Activated CD8-positive, alpha-beta memory T cell treated with anti-CD3 and anti-CD28 coated beads for 24 hours (primary cell): ENCODE measurements around the gene SLAMF9.

ENCODE experiments used
- DNase-seq: peaks from one replicate; pipeline ENCODE4 v3.0.0-alpha.2; 2020

The SLAMF9 gene

DNA sequence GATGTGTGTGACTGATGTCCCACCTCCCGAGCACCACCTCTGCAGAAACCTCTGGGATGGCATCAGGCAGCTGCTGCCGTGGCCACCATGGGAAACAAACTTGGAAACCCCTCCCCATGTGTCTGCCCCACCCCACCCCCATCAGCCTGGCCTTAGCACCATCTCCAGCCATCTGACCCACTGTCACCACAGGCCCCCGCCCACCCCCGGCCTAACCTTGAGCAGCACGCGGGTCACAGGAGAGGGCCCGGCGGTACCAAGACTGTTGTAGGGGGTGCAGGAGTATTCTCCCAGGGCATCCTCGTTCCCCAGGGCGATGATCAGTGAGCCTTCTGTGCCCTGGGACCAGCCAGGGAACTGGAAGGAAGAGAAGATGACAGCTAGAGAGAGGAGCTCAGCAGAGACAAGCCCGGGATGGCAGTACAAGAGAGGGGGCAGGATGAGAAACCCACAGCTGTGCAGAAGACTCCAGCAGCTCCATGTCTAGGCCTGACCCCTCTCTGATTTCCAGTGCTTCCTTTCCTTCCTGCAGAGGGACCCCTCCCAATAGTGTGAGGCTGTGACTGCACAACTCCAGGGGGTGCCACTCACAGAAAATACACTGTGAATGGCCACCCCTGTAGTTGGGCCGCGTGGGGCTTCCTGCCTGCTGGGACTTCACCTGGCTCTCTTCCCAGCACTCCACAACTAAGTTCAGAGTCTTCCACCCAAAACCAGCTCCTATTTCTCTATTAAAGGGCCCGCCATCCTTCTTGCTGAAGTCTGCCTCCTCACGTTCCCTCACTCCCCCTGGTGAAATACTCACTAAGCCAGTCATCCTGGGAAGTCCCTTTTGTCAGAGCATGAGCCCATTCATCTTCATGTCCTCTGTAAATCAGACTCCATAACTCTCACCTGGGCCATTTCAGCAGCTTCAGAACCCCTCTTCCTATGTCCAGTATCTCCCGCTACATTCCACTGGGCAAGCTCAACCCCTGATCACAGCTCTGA lies 21.4 kb downstream of the SLAMF9 start:
- no peak for DNase-seq

DNA sequence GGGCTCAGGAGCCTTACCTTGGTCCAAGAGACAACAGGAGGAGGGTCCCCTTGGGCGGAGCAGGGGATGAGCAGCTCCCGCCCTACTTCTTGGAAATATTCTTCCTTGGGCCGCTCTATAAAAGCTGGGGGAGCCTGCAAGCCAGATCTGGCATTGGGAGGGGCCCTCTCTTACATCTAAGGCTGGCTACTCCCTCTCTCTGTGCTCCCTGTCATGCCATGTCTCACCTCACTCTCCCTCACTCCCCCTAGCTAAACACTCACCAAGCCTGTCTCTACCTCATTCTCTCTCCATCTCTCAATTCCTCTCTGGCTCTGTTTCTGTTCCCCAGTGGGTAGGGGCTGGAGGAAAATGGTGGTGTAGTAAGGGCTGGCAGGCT lies 22.3 kb downstream of the SLAMF9 start:
- DNase-seq: no peak

DNA sequence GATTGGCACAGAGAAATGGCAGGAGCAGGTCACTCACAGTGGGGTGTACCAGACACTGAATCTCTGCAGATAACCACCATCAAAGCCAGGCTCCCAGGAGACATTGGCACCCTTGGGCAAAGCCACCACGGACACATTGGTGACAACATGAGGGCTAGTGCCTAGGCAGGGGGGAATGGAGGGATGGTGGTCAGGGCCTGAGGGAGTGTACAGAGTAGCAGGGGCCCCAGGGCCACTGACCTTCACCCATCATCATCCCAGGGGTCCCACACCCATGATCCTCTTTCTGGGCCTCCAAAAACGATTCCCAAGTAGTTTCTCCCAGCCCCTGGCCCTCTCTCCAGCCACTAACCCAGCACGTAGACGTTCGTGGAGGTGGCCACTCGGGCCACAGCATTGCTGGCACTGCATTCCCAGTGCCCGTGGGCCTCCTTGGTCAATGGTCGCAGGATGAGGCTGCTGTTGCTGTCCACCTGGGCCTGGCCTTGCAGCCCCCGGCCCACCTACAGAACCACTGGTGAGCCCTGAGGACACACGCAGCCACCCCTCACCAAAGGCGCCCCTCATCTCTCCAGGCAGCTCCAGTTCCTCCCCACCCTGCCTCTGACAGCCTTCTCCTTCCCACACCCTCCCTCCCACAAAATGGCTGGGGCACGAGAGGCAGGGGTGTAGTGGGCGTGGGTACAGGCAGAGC lies 22.8 kb downstream of the SLAMF9 start:
- no peak for DNase-seq

DNA sequence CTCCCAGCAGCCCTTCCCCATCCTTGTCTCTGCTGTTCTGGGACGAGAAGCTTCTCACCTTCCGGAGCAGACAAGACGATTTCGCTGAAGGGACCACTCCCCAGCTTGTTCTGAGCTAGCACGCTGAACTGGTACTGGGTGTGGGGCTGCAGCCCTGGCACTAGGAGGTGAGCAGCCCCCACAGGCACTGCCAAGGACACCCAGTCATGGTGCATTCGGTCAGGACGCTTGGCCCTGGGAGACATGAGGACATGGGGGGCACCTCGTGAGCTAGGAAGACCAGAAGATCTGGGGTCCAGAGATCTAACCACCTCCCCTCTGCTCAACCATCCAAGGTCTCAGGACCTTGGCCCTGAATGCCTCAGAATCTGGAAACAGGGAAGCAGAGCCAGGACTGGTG lies 23.4 kb downstream of the SLAMF9 start:
- no peak for DNase-seq

DNA sequence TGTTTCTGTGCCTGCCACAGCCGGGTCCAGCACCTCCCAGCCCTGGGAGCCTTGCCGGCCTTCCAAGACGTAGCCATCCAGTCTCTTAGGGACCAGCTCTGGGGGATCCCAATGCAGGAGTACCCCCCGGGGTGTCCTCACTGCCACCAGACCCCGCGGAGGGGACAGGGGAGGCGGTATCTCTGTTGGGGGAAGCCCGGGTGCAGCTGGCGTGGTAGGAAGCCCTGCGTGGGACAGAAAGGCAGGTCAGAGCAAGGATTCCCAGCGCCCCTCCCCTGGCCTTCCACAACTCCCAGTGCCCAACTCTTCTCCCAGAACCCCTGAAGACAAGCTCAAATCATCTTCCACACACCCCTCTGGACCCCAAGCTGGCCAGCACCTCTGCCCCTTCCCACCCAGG lies 23.8 kb downstream of the SLAMF9 start:
- no peak for DNase-seq

DNA sequence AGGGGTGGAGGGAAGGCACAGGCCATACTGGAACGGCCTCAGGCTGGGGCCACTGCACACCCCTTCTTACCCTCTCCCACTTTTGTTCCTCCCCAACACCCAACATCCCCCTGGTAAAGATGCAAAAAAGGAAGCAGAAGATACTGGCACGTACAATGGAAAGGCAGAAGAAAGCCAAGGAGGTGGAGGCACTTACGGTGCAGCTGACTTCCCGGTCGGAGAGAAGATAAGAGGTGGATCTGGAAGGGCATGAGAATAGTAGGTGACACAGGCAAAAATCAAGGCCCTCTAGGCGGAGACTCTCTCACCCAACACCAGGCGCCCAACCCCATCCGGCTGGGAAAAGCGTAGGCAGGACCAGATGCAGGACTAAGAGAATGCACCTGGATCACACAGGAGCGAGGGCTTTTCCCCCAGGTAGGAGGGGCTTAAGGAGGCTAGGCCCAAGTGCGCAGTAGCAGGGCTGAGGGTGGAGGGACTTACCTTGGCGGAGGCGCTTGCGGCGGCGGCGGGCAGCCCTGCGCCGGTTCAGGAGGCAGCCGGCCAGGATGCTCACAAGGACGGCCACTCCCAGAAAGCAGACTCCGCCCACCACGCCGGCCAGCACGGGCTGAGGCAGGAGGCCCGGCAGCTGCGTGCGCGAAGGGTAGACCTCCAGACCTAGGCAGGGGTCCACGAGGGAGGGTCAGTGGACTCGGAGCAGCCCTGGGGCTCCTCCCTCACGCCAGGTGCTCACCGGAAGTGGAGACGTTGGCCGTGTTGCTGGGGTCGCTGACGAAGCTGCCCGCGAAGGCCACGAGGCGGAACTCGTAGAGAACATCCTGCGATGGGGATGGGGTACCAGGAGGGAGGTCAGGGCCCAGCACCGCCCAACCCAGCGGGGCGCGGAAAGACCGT lies 24.6 kb downstream of the SLAMF9 start:
- DNase-seq: no peak

DNA sequence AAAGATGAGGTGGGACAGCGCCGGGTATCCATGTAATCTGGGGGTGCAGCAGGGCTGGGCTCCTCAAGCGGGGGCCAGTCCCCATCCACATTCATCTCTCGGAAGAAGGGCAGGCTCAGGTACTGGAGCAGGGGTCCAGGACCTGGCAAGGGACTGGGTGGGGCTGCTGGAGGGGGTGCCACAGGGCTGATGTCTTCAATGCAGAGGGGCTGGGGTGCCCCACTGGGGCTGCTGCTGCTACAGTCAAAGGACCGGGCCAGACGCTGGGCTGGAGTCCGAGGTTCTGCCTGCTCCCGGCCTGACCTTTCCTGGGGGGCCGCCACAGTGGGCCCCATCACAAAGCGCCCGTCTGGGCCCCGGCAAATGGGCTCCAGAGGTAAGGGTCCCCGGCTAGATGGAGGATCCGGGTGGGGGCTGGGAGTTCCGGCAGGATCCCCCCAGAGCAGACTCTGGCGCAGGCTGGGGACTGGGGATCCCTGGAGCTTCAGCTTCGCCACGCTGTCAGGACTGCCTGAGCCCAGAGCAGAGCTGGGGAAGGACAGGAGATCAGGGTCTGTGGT lies 25.5 kb downstream of the SLAMF9 start:
- DNase-seq: no peak

DNA sequence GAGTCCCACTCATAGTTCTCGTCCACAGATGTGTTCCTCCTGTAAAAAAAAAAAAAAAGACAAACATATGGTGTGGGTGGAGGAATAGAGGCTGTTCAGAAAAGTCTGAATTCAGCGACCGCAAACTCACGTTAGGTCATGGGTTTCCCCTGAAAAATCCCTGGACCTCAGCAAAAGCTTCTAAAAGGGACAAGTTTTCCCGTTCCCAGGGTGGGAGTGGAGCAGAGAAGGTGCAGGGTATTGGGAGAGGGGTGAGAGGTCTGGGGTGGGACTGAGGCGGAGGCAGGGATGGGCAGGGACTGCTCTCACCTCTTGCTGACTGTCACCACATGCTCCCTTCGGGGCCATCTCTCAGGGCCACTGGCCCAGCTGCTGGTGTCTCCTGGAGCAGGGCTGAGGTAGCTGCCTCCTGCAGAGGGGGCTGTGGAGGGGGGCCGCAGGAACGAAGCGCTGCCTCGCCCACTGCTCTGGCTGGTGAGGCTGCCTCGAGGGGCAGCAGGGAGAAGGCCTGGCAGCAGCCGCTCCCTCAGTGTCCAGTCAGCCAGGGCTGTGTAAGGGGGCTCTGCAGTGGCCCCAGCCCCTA lies 26.1 kb downstream of the SLAMF9 start:
- DNase-seq: no peak

DNA sequence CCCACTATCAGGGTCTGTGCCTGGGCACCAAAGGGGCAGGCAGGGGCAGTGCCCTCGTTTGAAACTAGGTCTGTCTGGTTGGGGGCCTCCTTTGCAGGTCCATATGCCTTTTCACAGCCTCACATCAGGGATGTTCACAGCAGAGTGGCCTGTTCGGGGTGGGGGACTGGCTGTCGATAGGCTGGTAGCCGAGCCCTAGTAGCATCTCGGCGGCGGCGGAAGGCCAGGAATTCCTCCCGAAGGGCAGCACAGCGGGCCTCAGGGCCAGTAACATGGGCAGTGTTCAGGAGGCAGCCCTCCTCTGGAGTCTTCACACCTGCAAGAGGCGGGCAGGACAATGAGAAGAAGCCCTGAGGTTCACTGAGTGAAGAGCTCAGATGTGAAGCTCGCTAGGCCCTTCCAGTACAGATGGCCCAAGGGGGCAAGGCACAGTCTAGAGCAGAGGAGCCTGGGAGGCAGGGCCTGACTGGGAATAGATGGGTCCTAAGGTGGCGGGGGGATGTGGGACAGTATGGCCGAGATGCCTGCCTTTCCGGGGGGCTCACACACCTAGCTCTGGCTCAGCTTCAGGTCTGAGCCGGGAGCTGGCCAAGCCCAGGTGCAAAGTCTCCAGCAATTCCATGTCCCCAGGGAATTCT lies 26.7 kb downstream of the SLAMF9 start:
- no peak for DNase-seq

DNA sequence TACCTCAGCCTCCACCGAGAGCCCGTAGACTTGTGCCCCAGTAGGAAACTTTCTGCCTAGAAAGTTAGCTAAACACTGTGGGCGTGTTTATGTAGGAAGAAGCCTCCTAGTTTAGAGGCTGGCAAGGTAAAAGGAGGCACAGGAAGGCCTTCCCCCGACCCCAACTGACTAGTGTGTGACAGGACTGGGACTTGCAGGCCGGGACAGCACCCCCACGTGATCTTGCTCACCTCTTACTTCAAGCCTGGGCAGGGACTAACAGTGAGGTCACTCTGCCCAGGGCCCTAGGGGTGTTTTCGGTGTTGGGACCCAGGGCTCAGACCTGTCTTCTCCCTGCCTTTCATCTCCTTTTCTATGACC lies 28.3 kb downstream of the SLAMF9 start:
- DNase-seq: no peak

DNA sequence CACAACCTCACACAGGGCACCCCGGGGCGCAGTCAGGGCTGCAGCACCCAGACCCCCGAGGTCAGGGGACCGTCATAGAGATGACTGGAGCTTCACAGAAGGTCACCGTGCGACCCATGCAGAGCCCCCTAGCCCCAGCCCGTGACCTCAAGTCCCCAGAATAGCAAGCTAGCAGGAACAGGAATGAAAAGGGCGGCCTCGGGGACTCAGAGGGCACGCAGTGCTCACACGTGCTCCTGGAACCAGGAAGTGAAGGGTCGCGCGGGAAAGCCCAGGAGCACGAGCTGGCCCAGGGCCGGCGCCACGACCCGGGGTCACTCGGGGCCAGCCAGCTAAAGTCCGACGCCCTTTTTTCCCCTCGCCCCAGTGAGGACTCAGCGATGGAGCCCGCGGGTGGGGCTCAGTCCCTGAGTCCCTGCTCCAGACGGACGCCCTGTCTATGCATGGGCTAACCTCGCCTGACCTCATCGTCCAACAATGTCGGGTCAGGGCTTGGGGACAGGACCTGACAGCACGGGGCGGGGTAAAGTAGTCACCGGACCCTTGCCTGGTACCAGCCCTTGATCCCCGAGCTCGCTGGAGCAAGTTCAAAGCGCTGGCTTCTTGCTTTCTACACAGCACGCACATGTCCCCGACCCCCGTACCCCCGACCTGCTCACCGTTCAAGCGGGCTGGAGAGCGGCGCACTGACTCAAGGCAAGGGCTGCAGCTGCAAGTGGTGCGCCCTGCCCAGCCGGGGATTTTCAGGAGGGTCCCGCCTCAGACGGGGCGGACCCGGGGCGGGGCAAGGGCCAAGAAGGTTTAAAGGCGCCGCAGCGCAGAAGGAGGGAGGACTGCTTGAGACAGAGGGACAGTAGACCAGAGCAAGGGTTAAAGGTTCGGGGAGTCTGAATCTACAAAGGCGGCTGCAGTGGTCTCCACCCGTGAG lies 29.0 kb downstream of the SLAMF9 start, which contains the start of gene TAGLN2:
Gene TAGLN2, minus strand, starts transcription at position 717 of the 928 bp plus-strand sequence. CDS start 4,998 bp downstream, outside the sequence.
- DNase-seq: peak; percentile 97

DNA sequence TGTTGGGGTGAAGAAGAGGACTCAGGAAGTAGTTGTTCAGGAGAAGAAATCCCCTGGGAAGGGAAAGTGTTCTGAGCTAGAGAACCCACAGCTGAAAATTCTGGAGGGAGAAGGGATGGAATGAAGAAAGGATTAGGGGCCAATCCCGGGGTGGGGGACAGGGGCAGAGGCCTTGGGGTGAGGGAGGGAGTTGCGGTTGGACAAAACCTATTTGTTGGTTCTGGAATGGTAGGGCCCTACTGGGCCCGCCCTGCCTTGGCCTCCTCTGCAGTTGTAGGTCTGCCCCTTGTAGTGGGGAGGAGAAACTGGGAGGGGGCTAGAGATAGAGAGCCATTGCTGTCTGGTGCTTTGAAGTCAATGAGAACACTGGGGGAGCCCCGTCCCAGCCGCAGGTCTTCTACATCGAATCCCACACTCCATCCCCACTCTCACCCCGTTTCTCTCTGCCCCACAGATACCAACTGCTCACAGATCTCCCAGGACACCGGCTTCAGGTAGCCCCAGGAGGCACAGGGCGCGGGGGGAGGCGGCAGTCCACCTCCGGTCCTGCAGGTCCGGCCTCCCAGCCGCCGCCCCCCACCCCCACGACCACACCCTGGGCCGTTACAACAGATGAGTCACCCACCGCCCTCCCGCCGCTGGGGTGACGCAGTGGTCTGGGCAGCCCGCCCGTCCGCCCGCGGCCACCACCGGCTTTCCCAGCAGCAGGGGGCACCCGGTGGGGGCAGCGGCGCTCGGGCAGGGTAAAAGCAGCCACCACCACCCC lies 29.8 kb downstream of the SLAMF9 start:
- DNase-seq: peak; percentile 85

DNA sequence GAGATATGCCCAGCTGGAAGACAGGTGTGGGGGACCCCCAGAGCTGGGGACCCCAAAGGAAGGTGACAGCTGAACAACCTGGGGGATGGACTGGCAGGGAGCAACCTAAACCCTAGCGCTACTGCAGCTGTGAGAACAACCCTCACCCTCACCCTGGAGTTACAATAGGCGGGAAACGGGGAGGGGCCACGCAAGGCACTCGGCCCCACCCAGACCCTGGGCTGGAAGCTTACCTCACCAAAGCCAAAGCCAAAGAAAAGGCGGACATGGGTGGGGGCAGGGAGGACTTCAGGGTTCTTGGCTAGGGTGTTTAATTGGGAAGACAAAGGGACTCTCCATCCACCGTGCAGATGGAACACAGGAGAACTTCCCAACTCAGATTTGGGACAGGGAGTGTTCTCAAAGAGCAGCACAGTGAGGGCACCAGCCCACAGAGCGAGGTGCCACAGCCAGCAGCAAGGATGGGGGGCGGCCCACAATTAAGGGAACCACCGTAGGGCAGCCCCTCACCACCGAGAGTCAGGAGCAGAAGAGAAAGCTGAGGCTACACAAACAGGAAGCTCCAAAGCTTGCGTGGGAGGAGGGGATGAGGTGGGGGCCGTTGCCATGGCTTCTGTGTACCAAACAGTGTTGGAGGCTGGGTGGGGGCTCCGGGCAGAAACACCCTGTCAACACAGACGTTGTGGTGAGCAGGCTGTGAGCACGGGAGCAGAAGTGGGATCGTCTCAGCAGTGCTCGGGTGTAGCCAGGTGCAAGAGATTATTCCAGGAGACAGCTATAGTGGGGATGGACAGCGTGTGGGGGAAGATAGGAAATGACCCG lies 30.6 kb downstream of the SLAMF9 start:
- peak; percentile 83 for DNase-seq

DNA sequence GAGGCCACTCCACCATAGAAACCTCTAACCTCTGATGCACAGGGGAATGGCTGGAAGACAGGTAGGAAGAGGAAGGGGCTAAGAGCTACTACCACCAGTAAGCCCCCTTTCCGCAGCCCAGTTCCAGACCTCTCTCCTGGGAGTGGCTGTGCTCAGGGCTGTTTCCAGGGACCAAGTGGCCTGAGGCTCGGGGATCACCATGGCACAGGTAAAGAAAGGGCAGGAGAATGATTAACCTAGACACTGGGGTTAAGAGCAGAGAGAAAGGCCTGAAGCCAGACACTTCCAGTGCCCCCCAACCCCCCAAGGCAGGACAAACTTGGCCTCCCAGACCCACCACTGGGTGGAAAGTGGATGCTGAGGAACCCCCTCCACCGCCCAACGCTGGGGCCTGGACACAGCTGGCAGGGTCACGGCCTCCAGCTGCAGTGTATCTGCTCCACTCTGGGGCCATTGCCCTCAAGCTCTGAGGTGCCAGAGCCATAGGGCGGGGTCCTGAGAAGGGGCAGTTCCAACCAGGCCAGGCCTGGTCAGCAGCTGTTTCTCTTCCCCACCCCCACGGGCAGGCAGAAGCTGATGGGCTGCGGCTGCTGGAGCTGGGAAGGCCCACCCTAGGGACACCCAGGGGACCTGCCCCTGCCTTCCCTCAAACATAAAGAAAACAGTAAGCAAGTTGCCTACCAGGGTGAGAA lies 31.4 kb downstream of the SLAMF9 start:
- no peak for DNase-seq

DNA sequence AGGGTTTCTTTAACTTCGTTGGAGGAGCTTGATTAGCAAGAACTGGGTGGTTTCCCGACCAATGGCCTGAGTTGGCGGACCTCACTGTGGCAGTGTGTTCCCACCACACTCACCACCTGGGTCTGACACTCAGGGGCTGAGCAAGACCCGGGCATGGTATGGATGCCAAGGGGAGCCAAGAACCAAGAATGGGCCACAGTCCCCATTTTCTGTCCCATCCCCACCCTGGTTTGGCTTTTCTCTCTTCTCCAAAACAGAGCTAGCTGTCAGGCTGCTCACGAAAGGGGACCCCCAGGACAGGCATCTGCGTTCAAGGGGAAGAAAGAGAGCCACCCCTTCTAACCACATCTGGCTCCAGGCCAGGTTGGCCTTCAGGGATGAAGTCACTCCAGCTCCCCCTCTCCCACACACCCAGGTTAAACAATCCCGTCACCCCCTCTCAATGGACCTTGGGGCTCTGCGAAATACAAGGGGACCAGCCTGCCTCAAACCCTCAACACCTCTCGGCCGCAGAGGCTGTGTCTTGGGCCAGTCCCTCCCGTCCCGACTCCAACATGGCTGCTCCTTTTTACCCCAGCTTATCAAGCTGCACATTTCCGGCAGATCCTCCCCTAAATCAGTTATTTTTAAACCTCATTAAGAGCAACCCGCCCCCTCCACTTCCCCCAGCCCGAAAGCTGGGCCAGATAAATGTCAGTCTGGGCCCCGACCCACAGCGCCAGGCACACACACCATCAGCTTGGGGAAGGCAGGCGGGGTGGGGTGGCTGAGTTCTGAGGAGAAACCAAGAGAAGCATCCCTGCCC lies 32.1 kb downstream of the SLAMF9 start:
- no peak for DNase-seq

DNA sequence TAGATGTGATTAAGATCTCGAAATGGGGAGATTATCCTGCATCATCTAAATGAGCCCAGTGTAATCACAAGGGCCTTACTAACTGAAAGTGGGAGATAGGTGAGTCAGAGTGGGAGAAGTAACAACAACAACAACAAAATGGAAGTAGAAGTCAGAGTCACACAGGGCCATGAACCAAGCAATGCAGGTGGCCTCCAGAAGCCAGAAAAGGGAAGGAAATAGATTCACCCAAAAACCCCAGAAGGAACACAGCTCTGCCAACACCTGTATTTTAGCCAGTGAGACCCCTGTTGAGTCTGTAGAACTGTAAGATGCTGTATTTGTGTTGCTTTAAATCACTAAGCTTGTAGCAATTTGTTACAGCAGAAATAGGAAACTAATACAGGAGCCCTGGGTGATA lies 32.8 kb downstream of the SLAMF9 start:
- no peak for DNase-seq

DNA sequence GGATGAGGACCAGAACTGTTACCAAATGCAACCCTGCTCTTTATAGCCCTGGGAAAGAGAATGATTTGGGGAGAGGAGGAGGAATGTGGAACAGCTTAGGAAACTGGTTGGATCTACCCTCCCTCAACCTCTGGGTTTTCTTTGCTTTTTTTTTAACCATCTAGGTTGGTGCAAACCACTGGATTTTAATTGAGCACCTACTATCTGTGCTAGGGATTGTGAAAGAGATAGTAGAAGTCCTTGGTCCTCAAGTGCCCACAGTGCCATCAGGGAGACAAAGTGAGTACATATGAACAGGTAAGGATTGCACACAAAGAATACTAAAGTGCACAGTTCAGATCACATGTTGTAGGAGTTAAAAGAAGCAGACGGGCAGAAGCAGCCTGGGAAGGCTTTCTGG lies 33.4 kb downstream of the SLAMF9 start:
- no peak for DNase-seq
